Measurements from ENCODE around the gene OSMR.
"Not testable (repeated sequence)": the region's sequence is repeated elsewhere in the genome, so short reads cannot be mapped to it uniquely, and the experiment has no call there.

Gene OSMR

DNA sequence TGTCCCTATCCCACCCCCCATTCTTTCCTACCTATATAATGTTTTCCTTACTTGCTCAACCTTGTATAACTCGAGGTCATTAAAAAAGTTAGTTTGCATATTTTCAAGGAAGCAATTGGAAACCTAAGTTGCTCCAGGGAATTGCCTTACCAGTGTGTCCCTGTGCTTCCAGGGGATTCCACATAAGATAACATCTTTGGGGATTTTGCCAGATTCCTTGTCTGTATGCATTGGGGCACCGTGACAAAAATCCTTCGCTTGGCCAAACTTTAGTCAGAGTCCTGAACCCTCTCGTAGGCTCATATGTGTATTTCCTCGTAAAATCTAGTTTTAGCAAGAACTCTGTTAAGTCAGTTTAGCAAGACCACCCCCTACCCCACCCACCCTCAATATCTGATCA lies 14.7 kb upstream of the OSMR start:
- DNase-seq (ENCODE audit: low read depth in 2 of 2), result no peak

DNA sequence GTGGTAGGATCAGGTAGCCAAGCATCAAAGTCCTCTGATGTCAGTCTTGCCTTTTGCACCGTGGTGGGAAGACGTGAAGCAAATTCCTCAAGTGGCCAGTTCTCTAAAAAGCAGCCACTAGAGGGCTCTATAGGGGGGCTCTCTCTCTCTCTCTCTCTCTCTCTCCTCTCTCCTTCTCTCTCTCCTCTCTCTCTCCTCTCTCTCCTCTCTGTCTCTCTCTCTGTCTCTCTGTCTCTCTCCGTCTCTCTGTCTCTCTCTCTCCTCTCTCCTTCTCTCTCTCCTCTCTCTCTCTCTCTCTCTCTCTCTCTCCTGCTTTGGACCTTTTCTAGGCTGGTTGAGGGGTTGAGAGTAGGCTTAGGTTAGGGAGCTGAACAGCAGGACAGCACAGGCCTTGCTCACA lies 13.9 kb upstream of the OSMR start:
- DNase-seq (ENCODE audit: low read depth in 2 of 2), result no peak

DNA sequence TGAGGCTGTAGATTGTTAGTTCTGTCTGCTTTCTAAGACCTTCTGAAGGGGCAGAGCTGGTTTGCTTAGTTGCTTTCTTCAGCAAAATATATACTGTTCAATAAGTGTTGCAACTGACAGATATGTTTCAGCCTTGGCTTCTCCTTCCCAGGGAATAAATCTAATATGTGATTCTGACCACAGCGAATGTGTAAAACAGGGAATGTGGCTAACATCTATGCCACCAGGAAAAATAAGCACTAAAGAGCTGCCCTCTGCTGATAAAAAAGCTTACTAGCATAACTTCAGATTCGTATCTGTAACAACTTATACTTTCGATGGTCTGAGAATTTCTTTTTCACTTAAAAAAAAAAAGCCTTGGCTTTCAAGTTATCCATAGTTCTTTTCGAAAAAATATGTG lies 13.0 kb upstream of the OSMR start:
- no peak for DNase-seq (ENCODE audit: low read depth in 2 of 2)

DNA sequence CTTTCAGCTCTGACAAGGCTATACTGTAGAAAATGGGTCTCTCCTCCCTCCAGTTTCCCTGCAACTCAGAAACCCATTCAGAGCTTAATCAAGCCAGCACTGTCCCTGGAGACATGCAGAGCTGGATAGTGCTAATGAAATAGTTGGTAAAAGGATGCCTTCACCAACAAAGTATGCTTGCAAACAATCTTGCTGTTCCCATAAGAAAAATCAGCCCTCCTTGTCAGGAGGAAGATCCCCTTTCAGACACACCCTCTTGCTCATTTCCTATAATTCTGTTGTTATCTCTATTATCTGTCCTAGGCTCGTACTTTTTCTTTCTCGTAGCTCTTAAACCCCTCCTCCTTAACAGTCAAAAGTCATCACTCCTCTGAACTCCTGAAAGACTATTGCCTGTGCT lies 9.9 kb upstream of the OSMR start:
- DNase-seq (ENCODE audit: low read depth in 2 of 2), result no peak

DNA sequence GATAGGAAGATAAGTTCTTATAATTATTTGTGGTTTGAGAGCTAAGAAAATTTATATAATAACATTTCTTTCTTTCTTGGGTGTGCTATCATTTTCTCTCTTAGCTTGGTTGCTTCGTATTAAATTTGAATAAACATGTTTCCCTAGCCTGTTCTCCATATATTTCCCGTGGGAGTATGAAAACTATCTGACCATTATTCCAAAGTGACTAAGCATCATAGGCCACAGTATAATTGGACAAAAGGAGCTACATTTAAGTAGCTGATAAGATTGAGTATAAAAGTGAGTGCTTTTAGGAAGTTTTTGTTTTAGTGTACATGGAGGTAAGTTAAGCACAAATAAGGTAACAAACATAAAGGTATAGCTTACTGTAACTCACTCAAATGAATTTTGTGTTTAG lies 8.4 kb upstream of the OSMR start:
- no peak for DNase-seq (ENCODE audit: low read depth in 2 of 2)

DNA sequence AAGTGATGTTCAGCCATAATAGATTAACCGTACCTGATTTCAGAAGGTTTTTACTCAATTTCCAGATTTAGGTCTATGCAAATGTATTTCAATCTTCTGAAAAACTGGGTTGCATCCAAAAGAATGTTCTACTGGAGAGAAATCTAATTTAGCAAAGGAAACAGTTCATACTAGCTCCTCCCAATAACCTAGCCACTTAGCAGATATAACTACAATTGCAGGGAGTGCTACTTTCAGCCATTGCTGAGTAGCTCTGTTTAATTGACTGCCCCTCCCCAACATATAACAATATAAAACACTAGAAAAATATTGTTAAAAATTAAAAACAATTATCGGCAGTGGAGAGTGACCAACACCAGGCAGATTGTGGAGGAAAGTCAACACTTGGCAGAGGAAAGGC lies 7.9 kb upstream of the OSMR start:
- no peak for DNase-seq (ENCODE audit: low read depth in 2 of 2)

DNA sequence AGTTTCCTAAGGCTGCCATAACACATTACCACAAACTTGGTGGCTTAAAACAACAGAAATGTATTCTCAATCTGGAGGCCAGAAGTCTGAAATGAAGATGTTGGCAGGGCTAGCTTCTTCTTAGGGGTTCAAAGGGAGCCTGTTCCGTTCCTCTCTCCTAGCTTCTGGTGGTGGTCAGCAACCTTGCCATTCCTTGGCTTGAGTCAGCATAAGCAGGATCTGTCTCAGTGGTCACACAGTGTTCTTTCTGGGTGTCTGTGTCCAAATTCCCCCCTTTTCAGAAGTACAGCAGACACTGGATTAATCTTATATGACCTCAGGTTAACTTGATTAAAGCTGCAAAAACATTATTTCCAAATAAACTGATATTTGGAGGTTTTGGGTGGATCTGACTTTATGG lies 2.1 kb upstream of the OSMR start:
- DNase-seq (ENCODE audit: low read depth in 2 of 2), result no peak

DNA sequence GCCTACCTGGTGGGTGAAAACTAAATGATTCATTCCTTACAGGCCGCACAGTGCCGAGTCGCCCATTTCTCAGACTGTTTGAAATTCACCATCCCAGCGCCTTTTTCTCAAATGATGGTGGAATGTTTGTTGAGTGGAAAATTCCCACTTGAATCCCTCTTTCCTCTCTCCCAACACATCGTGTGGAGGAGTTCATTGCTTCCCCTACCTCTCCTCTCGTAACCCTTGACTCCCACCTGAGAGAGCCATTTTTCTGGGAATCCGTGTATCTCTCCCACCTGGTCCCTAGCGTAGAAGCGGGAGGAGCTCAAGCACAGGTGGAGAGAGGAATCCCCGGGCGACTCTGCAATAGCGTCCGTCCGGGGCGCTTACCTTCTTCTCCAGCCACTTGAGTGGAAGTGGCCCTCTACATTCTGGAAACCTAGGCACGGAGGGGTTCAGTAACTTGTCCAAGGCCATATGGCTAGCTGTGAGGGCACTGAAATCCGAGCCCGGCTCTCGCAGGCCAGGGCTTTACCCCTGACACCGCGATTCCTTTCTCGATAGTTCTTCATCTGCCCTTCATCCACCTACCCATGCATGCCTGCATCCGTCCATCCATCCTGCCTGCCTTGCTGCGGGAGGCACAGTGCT lies 683 bp downstream of the OSMR start:
- DNase-seq (ENCODE audit: low read depth in 2 of 2), result no peak

DNA sequence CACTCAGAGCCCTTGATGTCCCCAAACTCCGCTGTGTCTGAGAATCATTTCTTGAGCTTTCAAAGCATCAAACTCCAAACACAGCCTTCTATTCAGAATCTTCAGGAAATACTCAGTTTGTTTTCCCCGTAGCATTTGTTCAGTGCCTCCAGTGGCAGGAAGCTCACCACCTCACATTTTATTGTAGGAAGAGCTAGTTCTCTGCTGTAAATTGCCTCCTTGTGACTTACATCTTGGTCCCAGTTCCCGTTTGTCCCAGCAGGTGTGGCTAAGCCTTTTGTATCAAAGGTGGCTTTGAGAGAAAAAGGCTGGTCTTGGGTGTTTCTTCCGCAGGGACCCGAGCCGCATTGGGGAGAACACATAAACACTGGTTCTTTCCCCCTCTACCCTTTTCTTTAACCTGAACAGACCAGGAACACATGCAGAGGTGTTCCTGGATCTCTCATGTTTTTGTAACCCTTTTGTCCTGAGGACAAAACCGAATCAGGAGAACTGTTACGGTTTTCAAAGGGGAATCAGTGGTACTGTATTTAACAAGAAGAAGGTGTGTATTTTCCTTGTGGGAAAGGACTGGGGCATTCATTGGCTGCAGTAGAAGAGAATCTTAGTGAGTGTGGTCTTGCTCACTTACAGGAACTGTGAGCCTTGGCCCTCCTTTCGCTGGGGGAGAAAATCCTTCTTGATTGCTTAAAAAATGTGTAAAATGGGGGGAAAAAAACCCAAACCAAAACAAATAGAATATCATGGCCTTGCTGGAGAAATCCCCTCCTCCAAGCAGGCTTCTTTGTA lies 1.9 kb downstream of the OSMR start:
- no peak for DNase-seq (ENCODE audit: low read depth in 2 of 2)

DNA sequence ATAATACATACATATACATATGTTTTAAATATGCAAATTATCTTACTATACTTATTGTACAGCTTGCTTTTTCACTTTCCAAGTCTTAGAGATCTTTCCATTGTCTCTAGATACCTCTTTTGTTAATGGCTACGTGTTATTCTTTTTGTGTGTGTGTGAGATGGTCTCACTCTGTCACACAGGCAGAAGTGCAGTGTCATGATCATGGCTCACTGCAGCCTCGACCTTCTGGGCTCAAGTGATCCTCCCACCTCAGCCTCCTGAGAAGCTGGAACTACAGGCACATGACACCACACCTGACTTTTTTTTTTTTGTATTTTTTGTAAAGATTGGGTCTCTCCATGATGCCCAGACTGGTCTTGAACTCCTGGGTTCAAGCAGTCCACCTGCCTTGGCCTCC lies 2.8 kb downstream of the OSMR start:
- DNase-seq (ENCODE audit: low read depth in 2 of 2), result no peak

DNA sequence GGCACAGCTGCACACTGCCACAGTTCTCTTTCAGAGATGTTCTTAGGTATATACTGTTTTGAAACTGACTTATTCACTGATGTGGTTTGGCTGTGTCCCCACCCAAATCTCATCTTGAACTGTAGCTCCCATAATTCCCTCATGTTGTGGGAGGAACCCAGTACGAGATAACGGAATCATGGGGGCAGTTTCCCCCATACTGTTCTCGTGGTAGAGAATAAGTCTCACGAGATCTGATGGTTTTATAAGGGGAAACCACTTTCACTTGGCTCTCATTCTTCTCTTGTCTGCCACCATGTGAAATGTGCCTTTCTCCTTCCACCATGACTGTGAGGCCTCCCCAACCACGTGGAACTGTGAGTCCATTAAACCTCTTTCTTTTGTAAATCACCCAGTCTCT lies 5.8 kb downstream of the OSMR start:
- DNase-seq (ENCODE audit: low read depth in 2 of 2), result not testable (repeated sequence)

DNA sequence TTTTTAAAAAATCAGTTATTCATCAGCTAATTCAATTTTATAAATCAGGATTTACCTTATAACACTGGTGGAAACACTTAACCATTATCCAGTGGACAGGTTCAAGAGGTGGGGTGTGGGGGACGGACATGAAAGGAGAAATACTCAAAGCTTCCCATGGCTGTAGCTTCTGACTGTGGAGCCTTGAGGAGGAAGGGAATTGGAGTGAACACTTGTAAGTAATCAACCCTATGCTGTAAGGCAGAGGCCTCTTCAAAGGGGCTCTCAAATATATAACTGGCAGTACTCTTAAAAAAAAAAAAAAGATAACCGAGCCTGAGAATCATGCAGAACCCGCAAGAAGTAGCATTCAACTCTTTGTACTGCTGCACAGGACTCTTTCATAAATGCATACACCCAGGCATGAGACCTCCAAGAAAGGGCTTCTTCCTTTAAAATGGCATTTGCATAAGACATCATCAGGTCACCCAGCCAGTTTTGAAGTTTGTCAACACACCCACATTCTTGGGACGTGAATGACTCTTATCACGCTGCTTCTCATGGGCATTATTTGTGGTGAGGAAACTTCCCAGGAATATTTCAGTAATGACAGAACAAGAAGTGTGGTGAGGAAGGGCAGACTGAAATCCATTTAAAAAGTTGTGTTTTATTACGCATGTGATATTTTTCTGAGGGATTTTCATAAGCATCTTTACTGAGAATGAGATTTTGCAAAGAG lies 8.1 kb downstream of the OSMR start:
- DNase-seq (ENCODE audit: low read depth in 2 of 2), result no peak

DNA sequence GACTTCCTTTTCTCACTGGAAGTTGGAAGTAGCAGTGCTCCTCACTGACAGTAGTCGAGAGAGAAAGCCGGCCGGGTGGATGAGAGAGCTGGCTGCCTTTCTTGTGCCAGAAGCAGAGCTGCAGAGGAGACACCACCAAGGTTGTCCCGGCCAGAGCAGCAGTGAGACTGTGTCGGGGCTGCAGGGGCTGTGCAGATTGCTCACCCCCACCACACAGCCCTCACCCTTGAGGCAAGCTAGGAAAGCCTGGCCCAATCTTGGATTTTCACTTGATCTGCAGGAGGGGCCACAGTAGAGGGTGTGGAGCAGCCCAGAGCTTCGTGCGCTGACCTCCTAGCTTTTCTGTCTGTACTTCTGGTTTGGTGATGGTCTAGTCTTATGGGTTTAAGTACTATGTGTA lies 9.1 kb downstream of the OSMR start:
- DNase-seq (ENCODE audit: low read depth in 2 of 2), result no peak

DNA sequence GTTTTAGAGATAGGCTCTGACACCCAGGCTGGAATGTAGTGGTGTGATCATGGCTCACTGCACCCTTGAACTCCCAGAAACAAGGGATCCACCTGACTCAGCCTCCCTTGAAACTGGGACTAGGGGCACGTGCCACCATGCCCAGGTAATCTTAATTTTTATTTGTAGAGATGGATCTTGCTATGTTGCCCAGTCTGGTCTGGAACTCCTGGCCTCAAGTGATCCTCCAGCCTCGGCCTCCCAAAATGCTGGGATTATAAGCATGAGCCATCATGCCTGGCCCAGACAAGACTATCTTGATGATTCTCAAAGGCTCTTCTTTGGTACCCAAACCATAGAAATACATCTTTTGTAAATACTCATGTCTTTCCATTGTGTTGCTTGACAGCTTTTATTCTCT lies 10.8 kb downstream of the OSMR start:
- no peak for DNase-seq (ENCODE audit: low read depth in 2 of 2)

DNA sequence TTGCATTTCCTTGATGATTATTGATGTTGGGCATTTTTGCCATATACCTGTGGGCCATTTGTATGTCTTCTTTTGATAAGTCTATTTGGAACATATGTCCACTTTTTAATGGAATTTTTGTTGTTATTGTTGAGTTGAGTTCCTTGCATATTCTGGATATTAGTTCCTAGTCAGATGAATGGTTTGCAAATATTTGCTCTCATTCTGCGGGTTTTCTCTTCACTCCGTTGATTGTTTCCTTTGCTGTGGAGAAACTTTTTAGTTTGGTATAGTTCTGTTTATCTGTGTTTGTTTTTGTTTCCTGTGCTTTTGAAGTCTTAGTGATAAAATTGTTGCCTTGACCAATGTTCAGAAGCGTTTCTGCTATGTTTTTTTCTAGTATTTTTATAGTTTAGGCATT lies 13.0 kb downstream of the OSMR start:
- DNase-seq (ENCODE audit: low read depth in 2 of 2), result no peak

DNA sequence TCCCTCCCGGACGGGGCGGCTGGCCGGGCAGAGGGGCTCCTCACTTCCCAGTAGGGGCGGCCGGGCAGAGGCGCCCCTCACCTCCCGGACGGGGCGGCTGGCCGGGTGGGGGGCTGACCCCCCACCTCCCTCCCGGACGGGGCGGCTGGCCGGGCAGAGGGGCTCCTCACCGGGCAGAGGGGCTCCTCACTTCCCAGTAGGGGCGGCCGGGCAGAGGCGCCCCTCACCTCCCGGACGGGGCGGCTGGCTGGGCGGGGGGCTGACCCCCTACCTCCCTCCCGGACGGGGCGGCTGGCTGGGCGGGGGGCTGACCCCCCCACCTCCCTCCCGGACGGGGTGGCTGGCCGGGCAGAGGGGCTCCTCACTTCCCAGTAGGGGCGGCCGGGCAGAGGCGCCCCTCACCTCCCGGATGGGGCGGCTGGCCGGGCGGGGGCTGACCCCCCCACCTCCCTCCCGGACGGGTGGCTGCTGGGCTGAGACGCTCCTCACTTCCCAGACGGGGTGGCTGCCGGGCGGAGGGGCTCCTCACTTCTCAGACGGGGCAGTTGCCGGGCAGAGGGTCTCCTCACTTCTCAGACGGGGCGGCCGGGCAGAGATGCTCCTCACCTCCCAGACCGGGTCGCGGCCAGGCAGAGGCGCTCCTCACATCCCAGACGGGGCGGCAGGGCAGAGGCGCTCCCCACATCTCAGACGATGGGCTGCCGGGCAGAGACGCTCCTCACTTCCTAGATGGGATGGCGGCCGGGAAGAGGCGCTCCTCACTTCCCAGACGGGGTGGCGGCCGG lies 16.4 kb downstream of the OSMR start:
- DNase-seq (ENCODE audit: low read depth in 2 of 2), result not testable (repeated sequence)

DNA sequence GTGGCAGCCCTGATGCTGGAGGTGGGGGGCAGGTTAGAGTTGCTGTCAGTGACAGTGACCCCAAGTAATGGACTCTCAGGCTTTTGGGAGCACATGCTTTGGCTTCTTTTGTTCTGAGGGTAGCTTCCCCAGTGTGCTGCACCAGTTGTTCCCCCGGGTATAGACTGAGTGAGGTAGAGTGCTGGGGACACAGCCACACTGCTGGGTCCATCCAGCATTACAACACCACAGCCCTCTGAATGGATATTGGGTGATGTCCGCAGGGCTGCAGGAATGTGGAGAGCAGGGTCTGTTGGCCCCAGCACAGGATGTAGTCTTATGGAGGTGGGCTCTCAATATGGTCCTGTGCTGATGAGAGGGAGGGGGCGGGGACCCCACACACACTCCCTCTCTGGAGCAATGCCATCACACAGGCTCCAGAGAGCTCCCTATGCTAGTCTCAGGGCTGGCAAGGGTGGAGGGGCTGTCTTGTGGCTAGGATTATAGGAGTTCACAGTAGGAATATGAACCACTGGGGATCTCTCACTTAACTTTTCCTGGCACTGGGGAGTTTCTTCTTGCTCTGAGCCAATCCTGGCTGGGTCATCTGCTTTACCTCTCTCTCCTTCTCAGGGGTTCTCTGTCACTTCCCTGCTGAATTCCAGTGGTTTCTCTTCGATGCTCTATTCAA lies 20.7 kb downstream of the OSMR start:
- no peak for DNase-seq (ENCODE audit: low read depth in 2 of 2)

DNA sequence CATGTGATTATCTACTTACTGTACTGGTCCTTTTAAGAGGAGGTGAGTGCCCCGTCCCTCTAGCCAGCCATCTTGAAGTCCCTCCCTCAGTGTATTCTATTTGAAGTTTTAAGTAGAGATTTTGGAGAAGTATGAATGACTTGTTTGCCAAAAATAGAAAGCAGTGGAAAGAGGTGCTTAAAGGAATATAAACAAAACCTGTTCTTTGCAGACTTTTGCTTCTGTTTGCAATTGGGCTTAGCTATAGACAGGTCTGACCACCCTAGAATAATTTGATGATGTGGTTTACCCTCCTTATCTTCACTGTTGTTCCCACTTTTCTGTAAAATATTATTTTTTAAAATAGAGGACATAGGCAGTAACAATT lies 21.2 kb downstream of the OSMR start:
- DNase-seq (ENCODE audit: low read depth in 2 of 2), result no peak

DNA sequence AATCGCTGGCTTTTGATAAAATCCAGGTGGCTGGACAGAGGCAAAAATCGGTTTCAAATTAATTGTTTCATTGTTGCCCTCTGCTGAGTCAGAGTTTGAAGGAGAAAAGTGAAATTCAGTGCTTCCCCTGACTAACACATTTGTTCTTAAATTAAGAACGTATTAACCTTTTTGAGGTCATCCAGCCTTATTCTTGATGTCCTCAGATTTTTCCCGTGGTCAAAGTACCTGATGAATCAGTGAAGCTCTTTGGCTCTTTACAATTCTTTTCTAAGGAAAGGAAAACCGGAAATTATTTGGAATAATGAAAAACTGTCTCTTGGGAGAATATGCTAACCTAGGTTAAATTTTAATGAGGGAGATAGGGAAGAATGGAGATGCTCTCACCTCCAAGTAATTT lies 21.6 kb downstream of the OSMR start:
- no peak for DNase-seq (ENCODE audit: low read depth in 2 of 2)

DNA sequence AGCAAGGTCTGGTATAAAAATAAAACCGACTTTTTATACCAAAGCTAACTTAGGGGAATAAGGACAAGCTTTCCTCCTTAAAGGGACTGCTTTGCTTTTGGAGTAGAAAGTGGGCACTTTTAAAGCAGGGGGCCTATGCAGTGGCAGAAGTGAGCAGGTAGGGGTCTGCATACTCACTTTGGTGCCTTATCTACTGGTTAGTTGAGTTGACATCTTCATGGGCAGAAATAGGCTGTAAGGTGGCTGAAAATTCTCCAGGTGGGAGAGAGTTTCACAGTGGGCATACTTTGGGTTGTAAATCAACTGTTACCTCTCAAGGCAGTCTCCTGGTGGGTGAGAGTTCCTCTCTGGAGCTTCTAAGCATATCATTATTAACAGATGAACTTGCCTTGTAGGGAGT lies 24.8 kb downstream of the OSMR start:
- no peak for DNase-seq (ENCODE audit: low read depth in 2 of 2)

DNA sequence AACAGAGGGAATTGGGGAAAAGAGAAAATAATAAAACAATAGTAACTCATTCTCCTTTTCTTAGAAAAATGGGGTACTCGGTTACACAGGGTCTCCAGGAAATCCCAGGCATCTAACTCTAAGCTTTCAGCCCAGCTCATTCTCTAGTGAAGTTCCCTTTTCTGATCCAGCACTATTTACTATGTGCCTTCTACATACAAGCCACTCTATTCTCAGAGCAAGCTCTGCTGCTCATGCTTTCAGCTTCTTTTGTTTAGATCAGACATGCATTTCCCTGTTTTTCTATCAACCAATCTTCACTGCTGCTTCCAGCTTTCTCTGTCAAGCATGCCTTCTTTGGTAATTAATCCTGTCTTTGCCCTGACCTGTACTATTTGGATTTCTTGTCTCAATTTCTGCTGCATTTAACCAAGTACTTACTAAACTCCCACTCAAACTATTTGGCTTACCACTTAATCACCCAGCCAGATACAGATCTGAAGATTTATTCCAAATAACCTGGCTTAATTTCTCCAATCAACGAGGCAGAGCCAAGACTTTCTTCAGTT lies 25.3 kb downstream of the OSMR start:
- no peak for DNase-seq (ENCODE audit: low read depth in 2 of 2)
